GM19372 (cell line): ENCODE results near the gene UBR3.
"Not testable (repeated sequence)": the region's sequence is repeated elsewhere in the genome, so short reads cannot be mapped to it uniquely, and the experiment has no call there.

Experiments used
- ATAC-seq: cut with Tn5 transposase; IDR thresholded peaks from one replicate; pipeline ENCODE4 v1.9.1; 2021; ENCODE audit warnings: mild to moderate bottlenecking, low read depth, moderate library complexity; ENCODE audit not compliant: unreplicated experiment

UBR3 gene

DNA sequence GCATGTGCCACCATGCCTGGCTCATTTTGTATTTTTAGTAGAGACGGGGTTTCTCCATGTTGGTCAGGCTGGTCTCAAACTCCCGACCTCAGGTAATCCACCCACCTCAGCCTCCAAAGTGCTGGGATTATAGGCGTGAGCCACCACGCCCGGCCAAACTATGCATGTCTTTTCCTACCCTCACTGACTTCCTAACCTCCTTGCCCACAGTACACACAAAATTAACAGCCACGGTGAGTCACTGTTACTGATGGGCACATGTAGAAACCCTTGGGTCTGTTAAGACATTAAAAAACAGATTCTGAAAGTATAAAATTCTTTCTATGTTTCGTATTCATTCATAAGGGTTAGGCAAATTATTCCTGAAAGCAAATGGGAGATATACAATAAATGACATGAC is 7.2 kb upstream of the UBR3 start:
- not testable (repeated sequence) for ATAC-seq

DNA sequence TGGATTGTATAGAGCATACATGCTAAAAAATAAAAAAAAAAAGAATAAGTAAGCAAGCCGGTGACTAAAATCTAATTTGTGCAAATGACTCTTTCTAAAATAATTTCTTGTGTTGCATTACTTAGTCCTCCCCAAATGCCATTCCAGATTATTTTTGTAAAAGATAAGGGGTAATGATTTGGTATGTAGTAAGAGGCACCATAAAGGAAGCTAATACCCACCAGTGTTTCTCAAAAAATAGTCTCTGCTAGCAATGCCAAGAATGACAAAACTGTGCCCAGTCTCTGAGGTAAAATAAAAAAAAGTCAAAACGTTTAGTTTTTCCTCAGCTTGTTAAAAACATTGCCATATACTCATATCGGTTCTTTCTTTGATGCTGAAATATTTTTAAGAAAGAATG is 5.2 kb upstream of the UBR3 start:
- no peak for ATAC-seq

DNA sequence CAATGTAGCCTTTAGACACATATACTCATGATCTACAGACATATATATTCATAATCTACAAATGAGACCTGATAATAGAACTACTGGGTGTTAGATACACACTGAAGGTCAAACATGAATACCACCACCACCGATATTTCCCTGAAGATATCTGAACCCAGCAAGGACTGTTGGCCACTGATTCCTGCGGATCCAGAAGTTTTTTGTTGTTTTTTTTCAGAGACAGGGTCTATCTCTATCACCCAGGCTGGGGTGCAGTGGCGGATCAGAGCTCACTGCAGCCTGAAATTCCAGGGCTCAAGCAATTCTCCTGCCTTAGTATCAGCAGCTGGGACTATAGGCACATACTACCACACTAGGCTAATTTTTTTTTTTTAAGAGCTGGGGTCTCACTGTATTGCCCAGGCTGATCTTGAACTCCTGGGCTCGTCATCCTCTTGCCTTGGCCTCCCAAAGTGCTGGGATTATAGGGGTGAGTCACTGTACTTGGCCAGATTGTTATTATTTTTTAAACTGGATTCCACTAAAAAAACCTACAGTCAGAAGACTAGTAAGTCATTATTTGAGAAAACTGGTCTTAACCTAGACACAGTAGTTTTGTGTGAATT is 4.4 kb upstream of the UBR3 start:
- no peak for ATAC-seq

DNA sequence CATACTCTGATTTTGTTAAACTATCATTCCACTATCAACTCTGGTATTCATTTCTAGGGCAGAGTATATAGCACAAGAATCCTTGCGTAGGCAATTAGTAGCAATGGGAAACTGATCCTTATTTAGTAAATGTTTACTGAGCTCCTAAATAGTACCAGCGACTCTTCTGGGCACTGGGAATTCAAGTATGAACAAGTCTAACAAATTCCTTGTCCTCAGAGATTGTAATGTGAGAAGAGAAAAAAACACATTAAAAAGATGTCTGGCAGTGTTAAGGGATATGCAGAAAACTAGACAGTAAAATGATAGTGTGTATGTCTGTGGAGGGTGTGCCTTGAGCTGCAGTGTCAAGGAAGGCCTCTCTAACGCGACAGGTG is 3.3 kb upstream of the UBR3 start:
- ATAC-seq: no peak

DNA sequence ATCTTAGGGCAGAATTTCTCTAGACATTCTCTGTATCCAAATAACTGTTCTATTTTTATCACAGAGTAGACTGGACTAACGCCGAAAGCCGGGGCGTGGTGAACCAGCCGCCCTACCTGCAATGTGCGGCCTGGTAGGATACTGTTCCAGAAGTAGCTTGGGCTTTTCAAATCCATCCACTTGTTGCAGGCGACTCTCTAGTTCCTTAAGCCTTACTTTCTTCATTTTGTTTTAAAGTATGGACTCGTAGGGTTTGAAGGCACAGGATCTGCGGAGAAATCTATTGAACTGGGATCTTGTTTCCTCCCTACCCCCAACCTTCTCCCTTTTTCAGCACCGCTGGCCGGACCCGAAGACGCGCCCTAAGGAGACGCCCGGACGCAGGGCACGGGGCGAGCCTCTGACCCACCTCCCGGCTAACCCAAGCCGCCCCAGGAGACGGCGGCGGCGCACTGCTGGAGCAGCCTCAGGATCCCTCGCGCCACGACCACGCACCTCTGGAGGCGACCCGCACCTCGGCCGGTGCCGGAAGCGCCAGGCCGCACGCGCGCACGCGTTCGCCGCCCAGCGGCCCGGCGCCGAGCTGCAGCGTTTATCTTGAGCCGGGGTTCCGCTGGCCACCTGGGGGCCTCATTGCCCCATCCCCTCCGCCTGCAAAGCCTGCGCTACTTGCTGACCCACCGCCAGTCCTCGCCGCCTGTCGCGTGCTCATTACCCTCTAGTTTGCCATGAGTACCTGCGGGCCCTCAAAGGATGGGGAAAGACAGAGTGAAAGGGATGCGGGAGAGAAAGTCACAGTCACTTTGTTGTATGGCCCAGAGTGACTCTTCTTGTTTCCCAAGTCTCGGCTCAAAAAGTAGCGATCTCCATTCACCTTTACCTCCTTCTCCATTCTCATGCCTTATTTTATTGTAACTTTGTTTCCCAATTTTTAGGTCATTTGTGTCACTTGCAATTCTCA is 2.6 kb upstream of the UBR3 start, which contains the start of gene METTL5:
Gene METTL5 (minus strand): TSS at position 533 of the 961 bp plus-strand sequence. CDS start 308 bp downstream, at position 225.
- peak; percentile 60 for ATAC-seq

DNA sequence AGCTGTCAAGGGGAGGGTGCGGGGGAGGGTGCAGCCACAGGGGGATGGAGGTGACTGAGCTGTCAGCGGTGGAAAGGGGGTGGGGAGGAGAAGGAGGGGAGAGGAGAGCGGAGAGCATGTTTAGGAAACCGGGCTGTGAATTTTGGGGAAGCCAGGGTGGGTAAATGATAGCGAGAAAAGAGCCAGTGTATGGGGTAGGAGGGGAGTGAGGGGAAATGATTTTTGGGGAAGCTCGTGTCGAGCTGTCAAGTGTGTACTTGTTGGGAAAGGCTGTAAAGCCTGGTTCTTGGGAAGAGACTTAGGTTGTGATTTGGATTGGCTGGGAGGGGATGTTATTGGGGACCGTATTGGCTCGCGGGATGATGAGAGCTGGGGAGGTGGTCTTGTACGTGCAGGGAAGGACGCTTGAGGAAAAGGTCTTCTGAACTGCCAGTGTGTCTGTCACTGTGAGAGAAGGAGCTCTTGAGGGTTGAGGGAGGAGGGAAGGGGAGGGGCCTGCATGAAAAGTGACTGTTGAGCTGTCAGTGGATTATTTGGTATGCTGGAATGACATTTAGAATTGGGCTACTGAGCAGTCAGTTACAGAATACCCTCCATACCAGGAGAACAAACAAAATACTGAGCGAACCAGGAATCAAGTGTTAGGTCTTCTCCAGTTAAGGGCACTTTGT is 1.0 kb downstream of the UBR3 start:
- no peak for ATAC-seq

DNA sequence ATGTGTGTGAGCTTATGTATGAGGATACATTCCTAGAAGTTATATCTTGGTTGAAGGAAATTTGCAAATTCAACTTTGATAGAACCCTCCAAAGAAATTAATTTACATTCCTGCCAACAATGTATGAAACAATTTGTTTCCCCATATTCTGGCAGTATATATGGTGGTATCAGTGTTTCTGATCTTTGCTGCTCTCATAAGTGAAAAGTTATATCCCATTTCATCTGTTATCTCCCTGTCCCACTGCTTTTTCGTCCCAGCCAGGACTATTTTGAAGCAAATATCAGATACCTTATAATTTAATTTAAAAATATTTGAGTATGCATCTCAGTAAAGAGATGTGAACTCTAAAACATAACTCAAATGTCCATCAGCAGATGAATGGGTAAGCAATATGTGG is 7.1 kb downstream of the UBR3 start:
- ATAC-seq: no peak

DNA sequence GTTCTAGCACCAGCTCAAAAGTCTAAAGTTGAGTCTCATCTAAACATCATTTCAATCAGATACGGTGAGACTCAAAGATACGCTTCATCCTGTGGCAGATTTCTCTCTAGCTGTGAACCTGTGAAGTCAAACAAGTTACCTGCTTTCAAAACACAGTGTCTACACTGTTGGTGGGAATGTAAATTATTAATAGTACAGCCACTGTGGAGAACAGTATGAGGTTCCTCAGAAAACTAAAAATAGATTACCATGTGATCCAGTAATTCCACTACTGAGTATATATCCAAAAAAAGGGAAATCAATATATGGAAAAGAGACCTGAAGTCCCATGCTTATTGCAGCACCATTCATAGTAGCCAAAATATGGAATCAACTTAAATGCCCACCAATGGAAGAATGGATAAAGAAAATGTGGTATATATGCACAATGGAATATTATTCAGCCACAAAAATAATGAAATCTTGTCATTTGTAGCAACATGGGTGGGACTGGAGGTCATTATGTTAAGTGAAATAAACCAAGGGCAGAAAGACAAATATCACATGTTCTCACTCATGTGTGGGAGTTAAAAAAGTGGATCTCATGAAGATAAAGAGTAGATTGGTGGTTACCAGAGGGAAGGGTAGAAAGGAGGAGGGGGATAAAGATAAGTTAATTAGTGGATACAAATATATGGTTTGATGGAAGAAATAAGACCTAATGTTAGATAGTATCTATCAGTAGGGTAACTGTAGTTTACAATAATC is 11.7 kb downstream of the UBR3 start:
- no peak for ATAC-seq

DNA sequence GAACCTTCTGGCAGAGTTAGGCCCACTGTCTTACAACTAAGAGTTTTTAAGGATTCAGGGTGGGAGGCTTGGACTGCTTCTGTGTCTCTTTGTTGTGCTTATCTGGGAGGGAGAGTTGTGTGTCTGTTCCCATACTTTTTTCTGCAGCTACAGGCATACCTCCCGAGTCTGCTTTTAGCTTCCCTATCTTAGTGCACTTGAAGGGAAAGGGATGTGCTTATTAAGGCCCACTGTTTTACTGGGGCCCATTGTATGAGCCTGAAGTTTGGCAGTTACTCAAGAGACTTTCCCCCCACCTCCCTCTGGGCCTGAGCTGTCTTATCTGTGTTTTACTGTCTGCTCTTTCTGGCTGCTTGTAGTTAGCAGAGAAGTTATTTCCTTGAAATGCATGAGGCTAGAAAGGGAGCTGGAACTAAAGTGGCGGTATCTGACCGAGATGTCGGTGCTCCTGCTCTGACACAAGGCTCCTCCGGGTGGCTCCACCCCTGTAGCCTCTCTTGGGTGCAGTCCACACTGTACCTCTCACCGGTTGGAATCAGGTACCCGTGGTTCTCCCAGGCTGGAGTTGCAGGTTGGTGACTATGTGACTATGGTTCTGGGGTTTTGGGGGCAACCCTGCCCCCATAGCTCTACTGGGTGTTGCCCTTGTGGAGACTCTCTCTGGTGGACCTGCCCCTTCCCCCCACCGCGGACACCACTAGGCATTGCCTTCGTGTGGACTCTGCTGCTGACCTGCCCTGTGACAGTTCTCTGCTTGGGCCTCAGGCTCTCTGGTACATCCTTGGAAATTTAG is 12.9 kb downstream of the UBR3 start:
- no peak for ATAC-seq

DNA sequence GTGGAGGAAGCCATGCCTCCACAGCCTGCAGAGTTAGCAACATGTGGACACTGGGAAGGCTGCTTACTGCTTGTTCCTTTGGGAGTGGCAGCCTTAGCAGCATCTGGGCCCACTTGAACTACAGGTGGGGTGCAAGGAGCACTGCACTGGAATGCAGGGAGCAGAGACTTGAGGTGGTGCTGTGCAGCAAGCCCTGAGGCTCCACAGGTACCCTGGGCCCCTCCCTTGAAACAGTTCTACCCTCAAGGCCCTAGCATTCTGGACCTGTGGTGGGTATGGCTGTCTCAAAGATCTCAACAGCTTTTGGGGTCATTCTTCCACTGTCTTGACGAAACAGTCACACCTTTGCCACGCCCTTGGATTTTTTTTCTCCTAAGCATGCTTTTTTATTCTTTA is 13.5 kb downstream of the UBR3 start:
- no peak for ATAC-seq

DNA sequence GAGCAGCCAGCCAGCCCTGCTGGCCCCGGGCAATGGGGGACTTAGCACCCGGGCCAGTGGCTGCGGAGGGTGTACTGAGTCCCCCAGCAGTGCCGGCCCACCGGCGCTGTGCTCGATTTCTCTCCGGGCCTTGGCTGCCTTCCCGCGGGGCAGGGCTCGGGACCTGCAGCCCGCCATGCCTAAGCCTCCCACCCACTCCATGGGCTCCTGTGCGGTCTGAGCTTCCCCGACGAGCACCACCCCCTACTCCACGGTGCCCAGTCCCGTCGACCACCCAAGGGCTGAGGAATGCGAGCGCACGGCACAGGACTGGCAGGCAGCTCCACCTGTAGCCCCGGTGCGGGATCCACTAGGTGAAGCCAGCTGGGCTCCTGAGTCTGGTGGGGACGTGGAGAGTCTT is 14.4 kb downstream of the UBR3 start:
- not testable (repeated sequence) for ATAC-seq

DNA sequence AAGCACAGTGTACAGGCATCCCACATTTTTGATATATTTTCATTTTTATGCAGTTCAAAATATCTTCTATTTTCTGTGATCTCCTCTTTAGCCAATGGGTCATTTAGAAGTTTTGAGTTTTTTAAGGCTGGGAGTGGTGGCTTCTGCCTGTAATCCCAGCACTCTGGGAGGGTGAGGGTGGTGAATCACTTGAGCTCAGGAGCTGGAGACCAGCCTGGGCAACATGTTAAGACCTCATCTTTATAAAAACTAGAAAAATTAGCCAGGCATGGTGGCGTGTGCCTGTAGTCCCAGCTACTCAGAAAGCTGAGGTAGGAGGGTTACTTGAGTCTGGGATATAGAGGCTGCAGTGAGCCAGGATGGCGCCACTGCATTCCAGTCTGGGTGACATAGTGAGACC is 17.8 kb downstream of the UBR3 start:
- ATAC-seq: no peak

DNA sequence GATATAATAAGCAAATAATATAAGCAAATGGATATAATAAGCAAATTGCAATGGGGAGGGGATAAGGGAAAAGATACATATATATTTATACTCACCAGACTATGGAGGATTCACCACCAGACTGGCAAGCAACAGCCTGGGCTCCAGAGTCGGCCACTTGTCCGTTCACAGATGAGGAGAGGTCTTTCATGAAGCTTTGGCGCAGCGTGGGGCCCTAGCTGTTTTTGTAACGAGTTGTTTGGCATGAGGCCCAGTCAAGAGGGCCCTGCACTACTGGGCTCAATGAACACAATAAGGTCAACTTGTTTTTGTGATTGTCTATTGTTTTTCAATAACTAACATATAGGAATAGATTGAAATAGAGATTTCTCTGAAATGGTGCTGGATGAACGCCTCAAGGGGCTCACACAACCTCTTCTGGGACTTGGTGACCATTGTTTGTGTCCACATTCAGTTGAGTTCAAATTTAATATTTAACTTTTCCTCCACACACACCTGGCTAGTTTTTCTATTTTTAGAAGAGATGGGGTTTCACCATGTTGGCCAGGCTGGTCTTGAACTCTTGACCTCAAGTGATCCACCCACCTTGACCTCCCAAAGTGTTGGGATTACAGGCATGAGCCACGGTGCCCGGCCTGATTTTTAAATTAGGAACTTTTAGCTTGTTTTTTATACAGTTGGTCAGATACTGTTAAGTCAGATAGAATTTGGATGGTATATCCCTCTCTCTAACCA is 21.9 kb downstream of the UBR3 start:
- ATAC-seq: not testable (repeated sequence)

DNA sequence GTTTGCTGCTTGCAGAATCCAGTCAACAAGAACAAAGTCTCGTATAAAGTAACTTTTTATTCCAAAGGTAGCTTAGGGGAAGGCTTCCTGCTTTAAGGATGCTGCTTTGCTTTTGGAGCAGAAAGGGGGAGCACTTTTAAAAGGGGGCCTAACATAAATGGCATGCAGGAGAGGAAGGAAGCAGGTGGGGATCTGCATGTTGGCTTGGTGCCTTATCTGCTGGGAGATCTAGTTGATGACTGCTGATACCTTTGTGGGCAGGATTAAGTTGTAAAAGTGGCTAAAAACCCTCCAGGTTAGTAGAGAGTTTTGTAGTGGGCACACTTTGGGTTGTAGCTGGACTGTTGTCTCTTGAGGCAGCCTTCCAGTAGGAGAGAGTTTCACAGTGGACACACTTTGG is 22.5 kb downstream of the UBR3 start:
- ATAC-seq: no peak

DNA sequence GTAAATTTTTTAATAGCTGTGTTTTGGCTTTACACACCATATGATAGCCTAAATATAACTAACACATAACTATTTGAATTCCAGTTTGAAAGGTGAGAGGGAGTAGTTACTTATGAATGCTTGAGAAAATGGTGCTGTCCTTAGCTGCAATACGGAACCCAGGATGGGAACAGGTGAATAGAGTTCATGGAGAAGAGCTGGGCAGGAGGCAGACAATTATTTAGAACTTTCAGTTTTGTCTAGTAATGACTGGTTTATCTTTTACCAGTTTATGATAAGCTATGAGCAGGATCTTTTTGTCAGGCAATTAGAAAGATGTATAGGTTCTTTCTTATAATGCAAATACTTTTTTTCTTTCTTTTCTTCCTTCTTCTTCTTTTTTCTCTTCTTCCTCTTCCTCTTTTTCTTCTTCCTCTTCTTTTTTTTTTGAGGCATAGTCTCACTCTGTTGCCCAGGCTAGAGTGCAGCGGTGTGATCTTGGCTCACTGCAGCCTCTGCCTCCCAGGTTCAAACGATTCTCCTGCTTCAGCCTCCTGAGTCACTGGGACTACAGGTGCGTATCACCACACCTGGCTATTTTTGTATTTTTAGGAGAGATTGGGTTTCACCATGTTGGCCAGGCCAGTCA is 25.9 kb downstream of the UBR3 start:
- no peak for ATAC-seq

DNA sequence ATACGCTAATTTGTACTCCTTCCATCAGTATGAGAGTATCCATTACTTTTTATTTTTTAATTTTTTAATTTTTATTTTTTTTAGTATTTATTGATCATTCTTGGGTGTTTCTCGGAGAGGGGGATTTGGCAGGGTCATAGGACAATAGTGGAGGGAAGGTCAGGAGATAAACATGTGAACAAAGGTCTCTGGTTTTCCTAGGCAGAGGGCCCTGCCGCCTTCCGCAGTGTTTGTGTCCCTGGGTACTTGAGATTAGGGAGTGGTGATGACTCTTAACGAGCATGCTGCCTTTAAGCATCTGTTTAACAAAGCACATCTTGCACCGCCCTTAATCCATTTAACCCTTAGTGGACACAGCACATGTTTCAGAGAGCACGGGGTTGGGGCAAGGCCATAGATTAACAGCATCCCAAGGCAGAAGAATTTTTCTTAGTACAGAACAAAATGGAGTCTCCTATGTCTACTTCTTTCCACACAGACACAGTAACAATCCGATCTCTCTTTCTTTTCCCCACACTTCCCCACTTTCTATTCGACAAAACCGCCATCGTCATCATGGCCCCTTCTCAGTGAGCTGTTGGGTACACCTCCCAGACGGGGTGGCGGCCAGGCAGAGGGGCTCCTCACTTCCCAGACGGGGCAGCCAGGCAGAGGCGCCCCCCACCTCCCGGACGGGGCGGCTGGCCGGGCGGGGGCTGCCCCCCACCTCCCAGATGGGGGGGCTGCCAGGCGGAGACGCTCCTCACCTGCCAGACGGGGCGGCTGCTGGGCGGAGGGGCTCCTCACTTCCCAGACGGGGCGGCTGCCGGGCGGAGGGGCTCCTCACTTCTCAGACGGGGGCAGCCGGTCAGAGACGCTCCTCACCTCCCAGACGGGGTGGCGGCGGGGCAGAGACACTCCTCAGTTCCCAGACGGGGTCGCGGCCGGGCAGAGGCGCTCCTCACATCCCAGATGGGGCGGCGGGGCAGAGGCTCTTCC is 28.3 kb downstream of the UBR3 start:
- ATAC-seq: not testable (repeated sequence)

DNA sequence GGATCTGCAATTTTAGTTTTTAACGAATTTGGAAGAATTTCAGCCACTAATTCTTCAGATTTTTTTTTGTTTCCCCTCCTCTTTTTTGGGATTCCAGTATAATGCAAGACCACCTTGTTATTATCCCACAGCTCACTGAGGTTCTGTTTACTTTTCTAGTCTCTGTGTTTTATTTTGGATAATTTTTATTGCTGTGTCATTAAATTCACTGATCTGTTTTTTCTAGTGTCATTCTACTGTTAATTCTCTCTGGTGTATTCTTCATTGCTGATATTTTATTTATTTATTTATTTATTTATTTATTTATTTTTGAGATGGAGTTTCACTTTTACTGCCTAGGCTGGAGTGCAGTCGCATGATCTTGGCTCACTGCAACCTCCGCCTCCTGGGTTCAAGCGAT is 32.2 kb downstream of the UBR3 start:
- ATAC-seq: no peak

DNA sequence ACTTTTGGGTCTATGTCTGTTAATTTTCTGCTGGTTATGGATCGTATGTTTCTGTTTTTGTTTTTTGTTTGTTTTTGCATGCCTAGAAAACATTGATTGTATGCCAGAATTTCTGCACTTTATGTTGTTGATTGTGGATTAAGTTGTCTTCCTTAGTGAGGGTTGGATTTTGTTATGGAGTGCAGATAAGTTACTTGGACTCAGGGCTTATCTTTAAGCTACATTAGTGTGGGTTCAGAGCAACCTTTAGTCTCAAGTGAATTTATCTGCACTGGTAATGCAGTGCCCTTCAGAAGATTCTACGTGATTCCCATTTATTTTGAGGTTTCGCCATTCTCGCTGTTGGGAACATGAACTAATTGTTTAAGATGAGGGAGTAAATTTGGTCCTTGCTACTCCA is 32.9 kb downstream of the UBR3 start:
- no peak for ATAC-seq
